ENCODE results near the gene TNP1. TPM values are rescaled to one million over a fixed set of nuclear protein-coding genes. Genes with fewer than 3 reads are reported as not detected.

The TNP1 gene
- total RNA-seq (2022; extraction: Qiagen RNA extraction; ENCODE audit: low read depth) = not detected in 5 replicates

GRCh38 chr2:216859944-216860343, at the start of gene TNP1:
TSS of gene TNP1 (minus strand) at chr2:216860064. CDS start at chr2:216860034, 30 bp downstream.

Other genes starting within 250 kb of the TNP1 start
- gene IGFBP2, start 226.6 kb downstream of the TNP1 start, total RNA-seq (2022; extraction: Qiagen RNA extraction; ENCODE audit: low read depth) = 66.1 to 77.6 TPM (median 74.9 TPM) in 5 replicates
- 0.15 to 0.25 TPM (median 0.24 TPM) in 5 replicates for gene IGFBP5, start 164.5 kb downstream of the TNP1 start, total RNA-seq (2022; extraction: Qiagen RNA extraction; ENCODE audit: low read depth)

Measured in A549 treated with DMSO at 1 μM for 4 hours (cell line).